22Rv1 (cell line): ENCODE results near the gene CAMTA2.

Experiments
- CTCF ChIP-seq: fragments of 450-650 bp; IDR thresholded peaks from 2 replicates; pipeline ENCODE4 v1.5.1; 2017; ENCODE audit warnings: mild to moderate bottlenecking
- ZFX ChIP-seq: fragments of 450-650 bp; IDR thresholded peaks from 2 replicates; pipeline ENCODE4 v1.6.1; 2017; ENCODE audit warnings: antibody characterized with exemption, borderline replicate concordance

DNA sequence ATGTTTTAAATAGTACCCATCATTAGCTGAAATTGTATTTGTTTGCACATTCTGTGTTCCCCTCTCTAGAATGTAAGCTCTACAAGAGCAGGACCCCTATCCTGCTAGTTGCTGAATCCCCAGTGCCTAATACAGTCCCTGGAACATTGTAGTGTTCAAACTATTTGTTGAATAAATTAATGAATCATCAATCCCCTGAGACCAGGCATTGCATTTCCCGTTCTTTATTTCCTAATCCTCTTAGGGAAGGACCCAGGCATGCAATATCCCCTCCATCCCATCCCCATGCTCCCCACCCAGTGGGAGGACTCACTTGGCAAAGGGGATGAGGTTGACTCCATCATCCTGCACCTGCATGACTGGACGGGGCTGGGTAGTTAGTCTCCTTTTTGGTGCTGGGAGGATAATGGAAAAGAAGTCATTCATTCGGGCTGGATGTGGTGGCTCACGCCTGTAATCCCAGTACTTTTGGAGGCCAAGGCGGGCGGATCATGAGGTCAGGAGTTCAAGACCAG lies 6.7 kb upstream of the CAMTA2 start:
- TF ChIP-seq CTCF (no peak), ZFX (no peak)
